DOHH2 (cell line): Measurements from ENCODE around the gene CSNK2B.

Experiments used
- CTCF ChIP-seq: fragments of 200-600 bp; sonication (generic); IDR thresholded peaks from one replicate; pipeline ENCODE4 v1.5.1; 2014; ENCODE audit warnings: antibody characterized with exemption, mild to moderate bottlenecking, low read depth, low read length; ENCODE audit not compliant: poor library complexity, severe bottlenecking
- EZH2phosphoT487 ChIP-seq: fragments of 200-600 bp; sonication (generic); IDR thresholded peaks from 2 replicates; pipeline ENCODE4 v1.6.1; 2017; ENCODE audit warnings: borderline replicate concordance, mild to moderate bottlenecking, antibody characterized with exemption, low read length, moderate library complexity, mixed read lengths

- TF ChIP-seq CTCF (peak; percentile 18), EZH2phosphoT487 (no peak)
Observed at GRCh38 chr6:31652925-31653724, 12.8 kb upstream of the CSNK2B start.
